H1 (cell line): Measurements from ENCODE around the gene STRN. TPM values are rescaled to one million over a fixed set of nuclear protein-coding genes. Genes with fewer than 3 reads are reported as not detected.

Source experiments
- CHD7 ChIP-seq: fragments of 300-600 bp; sonication (generic); IDR thresholded peaks from 2 replicates; pipeline ENCODE4 v1.7.1; 2012; ENCODE audit warnings: low read length, moderate library complexity, mild to moderate bottlenecking, inconsistent platforms; ENCODE audit not compliant: insufficient replicate concordance
- CREB1 ChIP-seq: IDR thresholded peaks from 2 replicates; pipeline ENCODE4 v1.6.1; 2012; ENCODE audit warnings: inconsistent platforms
- EGR1 ChIP-seq: IDR thresholded peaks from 2 replicates; pipeline ENCODE4 v1.6.1; 2011; ENCODE audit warnings: low read depth, low read length, borderline replicate concordance
- JUN ChIP-seq: IDR thresholded peaks from 2 replicates; pipeline ENCODE4 v1.6.1; 2011; ENCODE audit warnings: low read depth, mild to moderate bottlenecking, improper control_type of control experiment, low read length
- RXRA ChIP-seq: IDR thresholded peaks from 2 replicates; pipeline ENCODE4 v1.6.1; 2011; ENCODE audit warnings: low read depth, mild to moderate bottlenecking, low read length, moderate library complexity; ENCODE audit not compliant: insufficient read depth
- SAP30 ChIP-seq: fragments of 300-600 bp; sonication (generic); IDR thresholded peaks from 2 replicates; pipeline ENCODE4 v1.7.1; 2012; ENCODE audit warnings: low read length, moderate library complexity, mild to moderate bottlenecking, inconsistent platforms; ENCODE audit not compliant: insufficient read depth, insufficient replicate concordance
- SIN3A ChIP-seq, 2 experiments: IDR thresholded peaks in 1 of 2; conservative IDR thresholded peaks in 1 of 2; 2 replicates each; pipeline ENCODE4 v1.6.1; 2011 to 2012; ENCODE audit warnings: low read length in 2 of 2, improper control_type of control experiment in 1 of 2, low read depth in 1 of 2, mild to moderate bottlenecking in 1 of 2
- SP1 ChIP-seq: IDR thresholded peaks from 2 replicates; pipeline ENCODE4 v1.6.1; 2011; ENCODE audit warnings: low read depth, low read length
- USF2 ChIP-seq: IDR thresholded peaks from 2 replicates; pipeline ENCODE4 v1.6.1; 2011; ENCODE audit warnings: low read length, improper control_type of control experiment
- polyA plus RNA-seq, 7 experiments: library from polyadenylated mRNA; depleted of rRNA in 3 of 7; stranded (reverse) in 5 of 7; unstranded in 2 of 7; fragments of >200 nt in 5 of 7; fragments of 200-250 nt in 2 of 7; gene quantifications; 1 replicate in 5 of 7; 2 replicates in 1 of 7; 4 replicates in 1 of 7; pipeline versions ENCODE4 v1.2.1 to v1.2.3, GENCODE V29; 2011 to 2013; ENCODE audit warnings: missing spikeins in 2 of 7, mixed read lengths in 2 of 7
- total RNA-seq: library from RNA; stranded (reverse); fragmentation: NEBNext Ultra II Directional; extraction: Animal tissue kit (Norgen Biotek cat#: 25700); gene quantifications from 2 replicates; pipeline ENCODE4 v1.2.1, GENCODE V29; 2021

Gene STRN
- total and polyA plus RNA-seq, 2 of the 8 experiments (the other 6 are each of a cell fraction or from before 2014, with no cell fraction given), result 8.3 to 47.0 TPM

- no peak for TF ChIP-seq CHD7
- TF ChIP-seq JUN, result no peak
- TF ChIP-seq RXRA, result no peak
- TF ChIP-seq EGR1, result no peak
- no peak for TF ChIP-seq SAP30
- no peak for TF ChIP-seq SIN3A (conservative IDR thresholded peaks at IDR 0.05 in 1 of 2, IDR thresholded peaks at IDR 0.05 in 1 of 2; ENCODE audit: low read depth in 1 of 2, low read length in 2 of 2)
- TF ChIP-seq SP1, result no peak
- TF ChIP-seq CREB1, result no peak
- no peak for TF ChIP-seq USF2
These were observed 110.9 kb downstream of the STRN start (continued) for GRCh38 chr2:36855429-36855828.
